ENCODE results near the gene OR8B12.

The OR8B12 gene

GRCh38 chr11:124511745-124512144 lies 31.7 kb downstream of the OR8B12 start:
- Histone ChIP-seq H3K79me2 (ENCODE audit: insufficient read depth, low read length) (no peaks in the 10 kb centered on the region), H2AFZ (ENCODE audit: low read length) (no peak overlapping the region), H3K9ac (ENCODE audit: low read length) (no peak overlapping the region), H3K4me3 (ENCODE audit: low read depth, low read length, poor library complexity, severe bottlenecking) (no peak overlapping the region), H3K9me2 (ENCODE audit: low read depth, low read length) (no peaks in the 10 kb centered on the region), H3K4me2 (ENCODE audit: low read length) (no peak overlapping the region), H3K27ac (ENCODE audit: low read depth, low read length, poor library complexity, severe bottlenecking) (no peak overlapping the region), H3K9me3 (ENCODE audit: low read length) (no peaks in the 10 kb centered on the region), H3F3A (ENCODE audit: insufficient read depth, low read length) (no peaks in the 10 kb centered on the region), H3K36me3 (ENCODE audit: insufficient read depth, low read length) (no peaks in the 10 kb centered on the region), H4K20me1 (ENCODE audit: insufficient read depth, low read length) (no peaks in the 10 kb centered on the region), H3K27me3 (ENCODE audit: insufficient read depth, low read length) (no peaks in the 10 kb centered on the region), H3K4me1 (ENCODE audit: insufficient read depth, low read length, severe bottlenecking) (no peaks in the 10 kb centered on the region)
- TF ChIP-seq EZH2 (IDR thresholded peaks at IDR 0.05; ENCODE audit: borderline replicate concordance, low read length): no peak
- TF ChIP-seq CTCF (IDR thresholded peaks at IDR 0.05; ENCODE audit: low read length): no peak

- H3K4me1 ChIP-seq (ENCODE audit: insufficient read depth, low read length, severe bottlenecking): no peaks in the 10 kb centered on the region
- no peaks in the 10 kb centered on the region for H3K36me3 ChIP-seq (ENCODE audit: insufficient read depth, low read length)
- no peak overlapping the region for H2AFZ ChIP-seq (ENCODE audit: low read length)
- H3K4me2 ChIP-seq (ENCODE audit: low read length): no peak overlapping the region
- H3K9ac ChIP-seq (ENCODE audit: low read length): no peak overlapping the region
- H3K9me3 ChIP-seq (ENCODE audit: low read length): no peaks in the 10 kb centered on the region
- no peaks in the 10 kb centered on the region for H4K20me1 ChIP-seq (ENCODE audit: insufficient read depth, low read length)
- no peak overlapping the region for H3K4me3 ChIP-seq (ENCODE audit: low read depth, low read length, poor library complexity, severe bottlenecking)
- no peaks in the 10 kb centered on the region for H3K79me2 ChIP-seq (ENCODE audit: insufficient read depth, low read length)
- H3K9me2 ChIP-seq (ENCODE audit: low read depth, low read length): no peaks in the 10 kb centered on the region
- no peak for TF ChIP-seq CTCF (IDR thresholded peaks at IDR 0.05; ENCODE audit: low read length)
- no peak for TF ChIP-seq EZH2 (IDR thresholded peaks at IDR 0.05; ENCODE audit: borderline replicate concordance, low read length)
- H3K27ac ChIP-seq (ENCODE audit: low read depth, low read length, poor library complexity, severe bottlenecking): no peak overlapping the region
- H3K27me3 ChIP-seq (ENCODE audit: insufficient read depth, low read length): no peaks in the 10 kb centered on the region
- no peaks in the 10 kb centered on the region for H3F3A ChIP-seq (ENCODE audit: insufficient read depth, low read length)
Observed at GRCh38 chr11:124510279-124510678, 33.2 kb downstream of the OR8B12 start.

GRCh38 chr11:124499711-124500110 lies 43.7 kb downstream of the OR8B12 start:
- no peak overlapping the region for H3K4me3 ChIP-seq (ENCODE audit: low read depth, low read length, poor library complexity, severe bottlenecking)

More at GRCh38 chr11:124499711-124500110, 43.7 kb downstream of the OR8B12 start:
- Histone ChIP-seq H3K9ac (ENCODE audit: low read length) (no peak overlapping the region), H3K27ac (ENCODE audit: low read depth, low read length, poor library complexity, severe bottlenecking) (no peak overlapping the region), H3K9me3 (ENCODE audit: low read length) (no peaks in the 10 kb centered on the region), H4K20me1 (ENCODE audit: insufficient read depth, low read length) (no peaks in the 10 kb centered on the region), H3K4me2 (ENCODE audit: low read length) (no peak overlapping the region), H3K36me3 (ENCODE audit: insufficient read depth, low read length) (no peaks in the 10 kb centered on the region), H3K27me3 (ENCODE audit: insufficient read depth, low read length) (no peaks in the 10 kb centered on the region), H3K9me2 (ENCODE audit: low read depth, low read length) (no peaks in the 10 kb centered on the region), H3K4me1 (ENCODE audit: insufficient read depth, low read length, severe bottlenecking) (no peaks in the 10 kb centered on the region), H3F3A (ENCODE audit: insufficient read depth, low read length) (no peaks in the 10 kb centered on the region), H2AFZ (ENCODE audit: low read length) (no peak overlapping the region), H3K79me2 (ENCODE audit: insufficient read depth, low read length) (no peaks in the 10 kb centered on the region)
- TF ChIP-seq CTCF (IDR thresholded peaks at IDR 0.05; ENCODE audit: low read length) (no peak), EZH2 (IDR thresholded peaks at IDR 0.05; ENCODE audit: borderline replicate concordance, low read length) (no peak)
